A549 (cell line): Measurements from ENCODE around the gene ARHGAP44. TPM values are rescaled to one million over a fixed set of nuclear protein-coding genes. Genes with fewer than 3 reads are reported as not detected.

Experiments
- ATAC-seq, 2 experiments: fragments of 200-7000 bp in 1 of 2; fragments of >200 bp in 1 of 2; cut with Nextera tagmentation in 1 of 2; cut with Tn5 transposase in 1 of 2; 3 replicates each; pipeline versions ENCODE4 v1.8.0 to v1.9.1; 2018 to 2020; ENCODE audit warnings: mild to moderate bottlenecking in 1 of 2, moderate library complexity in 1 of 2
- CTCF ChIA-PET: fragments of 300-600 bp; sonication (Branson Sonifier 250); formaldehyde crosslinking; extraction: SDS; loops from one replicate; lab custom pipeline; 2021; ENCODE audit warnings: antibody characterized with exemption, inconsistent platforms; lab: Yijun Ruan, JAX
- POLR2A ChIA-PET: fragments of 350-600 bp; formaldehyde crosslinking; extraction: SDS; loops from one replicate; lab custom pipeline; 2021; ENCODE audit warnings: antibody characterized with exemption, inconsistent platforms; lab: Yijun Ruan, JAX
- DNase-seq, 2 experiments: peaks; one replicate each; pipeline versions ENCODE4 v3.0.0 to v3.0.0-alpha.2; 2011 to 2016; ENCODE audit warnings: low read depth in 1 of 2, low spot score in 1 of 2
- FAIRE-seq: peaks from 2 replicates; lab custom pipeline; 2011; peaks lifted over from hg19 to GRCh38; lab: Jason Lieb, UNC
- H3K27ac ChIP-seq, 2 experiments: fragments of >200 bp; sonication (Bioruptor Twin); formaldehyde crosslinking; 3 replicates each; pipeline ENCODE4 v1.5.1; 2016 to 2017
- H3K4me1 ChIP-seq: fragments of >200 bp; sonication (Bioruptor Twin); formaldehyde crosslinking; 3 replicates; pipeline ENCODE4 v1.6.1; 2016
- H3K4me2 ChIP-seq: fragments of >200 bp; sonication (Bioruptor Twin); formaldehyde crosslinking; 3 replicates; pipeline ENCODE4 v1.6.1; 2016
- H3K4me3 ChIP-seq: fragments of >200 bp; sonication (Bioruptor Twin); formaldehyde crosslinking; 3 replicates; pipeline ENCODE4 v1.5.1; 2016
- H3K9me3 ChIP-seq: fragments of >200 bp; sonication (Bioruptor Twin); formaldehyde crosslinking; 3 replicates; pipeline ENCODE4 v1.6.1; 2016
- BCL3 ChIP-seq: fragments of >200 bp; sonication (Bioruptor Twin); formaldehyde crosslinking; IDR thresholded peaks from 3 replicates; pipeline ENCODE4 v1.6.1; 2016
- BHLHE40 ChIP-seq: IDR thresholded peaks from 2 replicates; pipeline ENCODE4 v1.6.1; 2012; ENCODE audit warnings: low read depth, low read length, inconsistent platforms
- CBX2 ChIP-seq: fragments of 200-600 bp; sonication (generic); IDR thresholded peaks from 2 replicates; pipeline ENCODE4 v1.6.1; 2016; ENCODE audit warnings: low read depth, mild to moderate bottlenecking, borderline replicate concordance
- CHD2 ChIP-seq: fragments of 150-350 bp; IDR thresholded peaks from 2 replicates; pipeline ENCODE4 v1.6.1; 2014; ENCODE audit warnings: low read length; ENCODE audit not compliant: partially characterized antibody
- CHD4 ChIP-seq: fragments of 200-600 bp; sonication (generic); IDR thresholded peaks from 2 replicates; pipeline ENCODE4 v1.6.1; 2016; ENCODE audit warnings: antibody characterized with exemption, mild to moderate bottlenecking, borderline replicate concordance
- E2F6 ChIP-seq: IDR thresholded peaks from 2 replicates; pipeline ENCODE4 v1.6.1; 2012; ENCODE audit warnings: low read depth, borderline replicate concordance
- EP300 ChIP-seq, 2 experiments: fragments of >200 bp; sonication (Bioruptor Twin); formaldehyde crosslinking; IDR thresholded peaks; 2 replicates in 1 of 2; 3 replicates in 1 of 2; pipeline ENCODE4 v1.6.1; 2016 to 2017
- ESRRA ChIP-seq: fragments of 150-350 bp; IDR thresholded peaks from 2 replicates; pipeline ENCODE4 v1.6.1; 2014; ENCODE audit warnings: mild to moderate bottlenecking, low read length, borderline replicate concordance
- FOSL2 ChIP-seq, 2 experiments: fragments of 450-650 bp in 1 of 2; fragments of >200 bp in 1 of 2; sonication (Bioruptor Twin) in 1 of 2; formaldehyde crosslinking; IDR thresholded peaks; 2 replicates each; pipeline versions ENCODE4 v1.5.0 to v1.6.1; 2016 to 2020; ENCODE audit warnings: mild to moderate bottlenecking in 1 of 2, moderate library complexity in 1 of 2
- HEYL ChIP-seq: fragments of 250-450 bp; sonication (Bioruptor Pico); IDR thresholded peaks from 2 replicates; pipeline ENCODE4 v1.8.0; 2021; ENCODE audit warnings: mild to moderate bottlenecking, moderate library complexity
- HOXA7 ChIP-seq: fragments of 250-450 bp; sonication (Bioruptor Pico); IDR thresholded peaks from 2 replicates; pipeline ENCODE4 v1.5.0; 2020; ENCODE audit warnings: mild to moderate bottlenecking, moderate library complexity
- HOXB13 ChIP-seq: fragments of 250-450 bp; sonication (Bioruptor Pico); IDR thresholded peaks from 2 replicates; pipeline ENCODE4 v1.5.0; 2020; ENCODE audit warnings: low read depth, mild to moderate bottlenecking, moderate library complexity
- HOXB5 ChIP-seq: fragments of 250-450 bp; sonication (Bioruptor Pico); IDR thresholded peaks from 2 replicates; pipeline ENCODE4 v1.5.0; 2020; ENCODE audit warnings: mild to moderate bottlenecking, moderate library complexity
- JUN ChIP-seq, 2 experiments: fragments of >200 bp; sonication (Bioruptor Twin); formaldehyde crosslinking; IDR thresholded peaks; 2 replicates in 1 of 2; 3 replicates in 1 of 2; pipeline ENCODE4 v1.6.1; 2016 to 2017
- KDM1A ChIP-seq: fragments of 200-600 bp; sonication (generic); IDR thresholded peaks from 2 replicates; pipeline ENCODE4 v1.6.1; 2016; ENCODE audit warnings: low read depth, mild to moderate bottlenecking
- MAFK ChIP-seq: fragments of 450-650 bp; IDR thresholded peaks from 2 replicates; pipeline ENCODE4 v1.6.1; 2014; ENCODE audit not compliant: partially characterized antibody
- NFE2L2 ChIP-seq: fragments of 150-350 bp; conservative IDR thresholded peaks from 2 replicates; pipeline ENCODE4 v1.6.1; 2014; ENCODE audit warnings: low read length
- NPAS2 ChIP-seq: fragments of 250-450 bp; sonication (Bioruptor Pico); IDR thresholded peaks from 2 replicates; pipeline ENCODE4 v1.8.0; 2022; ENCODE audit warnings: mild to moderate bottlenecking, moderate library complexity, borderline replicate concordance
- PBX3 ChIP-seq: IDR thresholded peaks from 2 replicates; pipeline ENCODE4 v1.6.1; 2012
- PHF8 ChIP-seq: fragments of 200-600 bp; sonication (generic); IDR thresholded peaks from 2 replicates; pipeline ENCODE4 v1.6.1; 2016; ENCODE audit warnings: low read depth, mild to moderate bottlenecking, antibody characterized with exemption, moderate library complexity, borderline replicate concordance
- POLR2A ChIP-seq: IDR thresholded peaks from 2 replicates; pipeline ENCODE4 v1.6.1; 2012; ENCODE audit warnings: mild to moderate bottlenecking, low read length
- POLR2AphosphoS2 ChIP-seq: conservative IDR thresholded peaks from 2 replicates; pipeline ENCODE4 v1.6.1; 2012; ENCODE audit warnings: low read length, improper control_type of control experiment, inconsistent platforms
- RAD21 ChIP-seq, 2 experiments: fragments of >200 bp in 1 of 2; sonication (Bioruptor Twin) in 1 of 2; formaldehyde crosslinking in 1 of 2; IDR thresholded peaks in 1 of 2; conservative IDR thresholded peaks in 1 of 2; 2 replicates in 1 of 2; 3 replicates in 1 of 2; pipeline ENCODE4 v1.6.1; 2012 to 2018; ENCODE audit warnings: inconsistent platforms in 1 of 2
- RCOR1 ChIP-seq: fragments of 150-350 bp; IDR thresholded peaks from 2 replicates; pipeline ENCODE4 v1.6.1; 2014; ENCODE audit warnings: antibody characterized with exemption, low read length, low read depth
- RNF2 ChIP-seq: fragments of 200-600 bp; sonication (generic); IDR thresholded peaks from 2 replicates; pipeline ENCODE4 v1.6.1; 2016; ENCODE audit warnings: low read depth, mild to moderate bottlenecking, antibody characterized with exemption, moderate library complexity, borderline replicate concordance
- SMC3 ChIP-seq: fragments of >200 bp; sonication (Bioruptor Twin); formaldehyde crosslinking; IDR thresholded peaks from 3 replicates; pipeline ENCODE4 v1.6.1; 2018; ENCODE audit warnings: inconsistent platforms
- TFCP2L1 ChIP-seq: fragments of 250-450 bp; sonication (Bioruptor Pico); IDR thresholded peaks from 2 replicates; pipeline ENCODE4 v1.5.0; 2021; ENCODE audit warnings: mild to moderate bottlenecking
- TP53 ChIP-seq: fragments of 250-450 bp; sonication (Bioruptor Pico); IDR thresholded peaks from 2 replicates; pipeline ENCODE4 v1.5.0; 2021; ENCODE audit warnings: mild to moderate bottlenecking, moderate library complexity
- ZNF302 ChIP-seq: fragments of 250-450 bp; sonication (Bioruptor Pico); IDR thresholded peaks from 2 replicates; pipeline ENCODE4 v1.9.0; 2021; ENCODE audit warnings: inconsistent platforms, mild to moderate bottlenecking, moderate library complexity
- WGBS: methylation state at CpG from one replicate; pipeline ENCODE4 v1.1.6; 2017; ENCODE audit errors: missing lambda C conversion rate; 5-methylcytosine and 5-hydroxymethylcytosine counted together
- polyA plus RNA-seq, 4 experiments: library from polyadenylated mRNA; depleted of rRNA in 3 of 4; stranded (reverse); fragments of >200 nt; fragmentation: RNase III in 1 of 4; extraction: RNeasy Plus Mini Kit Qiagen cat#74134 plus additional on column Dnase treatment in 1 of 4; gene quantifications; 2 replicates in 3 of 4; 3 replicates in 1 of 4; pipeline ENCODE4 v1.2.3, GENCODE V29; 2011 to 2017
- TF ChIP-seq, protein P1 (sequence below): fragments of >200 bp; sonication (Bioruptor Twin); formaldehyde crosslinking; IDR thresholded peaks from 3 replicates; pipeline ENCODE4 v1.5.1; 2016
- TF ChIP-seq, protein P2 (sequence below): fragments of 450-650 bp; IDR thresholded peaks from 2 replicates; pipeline ENCODE4 v1.6.1; 2014; ENCODE audit warnings: antibody characterized with exemption

ARHGAP44 gene
- polyA plus RNA-seq, 2 of the 4 experiments (the other 2 are of a cell fraction), result 4.1 to 4.2 TPM

DNA sequence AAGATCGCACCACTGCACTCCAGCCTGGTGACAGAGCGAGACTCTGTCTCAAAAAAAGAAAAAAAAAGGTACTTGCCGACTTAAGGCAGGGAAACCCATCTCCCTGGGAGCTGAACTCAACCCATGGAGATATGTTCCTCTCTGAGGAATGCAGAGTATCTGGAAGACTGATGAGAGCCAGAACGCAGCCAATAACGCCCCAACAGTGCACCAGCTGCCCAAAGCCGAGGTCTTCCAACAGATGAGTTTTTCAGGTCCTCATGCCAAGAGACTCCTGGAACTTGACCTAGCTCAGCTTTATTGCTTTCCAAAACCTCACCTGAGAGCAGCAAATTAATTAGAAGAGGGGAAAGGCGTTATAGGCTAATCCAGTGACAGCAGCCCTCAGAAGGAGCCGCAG is 219.2 kb downstream of the ARHGAP44 start (continued):
- TF ChIP-seq TFCP2L1 (CRISPR knock-in tag), result no peak
- TF ChIP-seq, protein P1, sequence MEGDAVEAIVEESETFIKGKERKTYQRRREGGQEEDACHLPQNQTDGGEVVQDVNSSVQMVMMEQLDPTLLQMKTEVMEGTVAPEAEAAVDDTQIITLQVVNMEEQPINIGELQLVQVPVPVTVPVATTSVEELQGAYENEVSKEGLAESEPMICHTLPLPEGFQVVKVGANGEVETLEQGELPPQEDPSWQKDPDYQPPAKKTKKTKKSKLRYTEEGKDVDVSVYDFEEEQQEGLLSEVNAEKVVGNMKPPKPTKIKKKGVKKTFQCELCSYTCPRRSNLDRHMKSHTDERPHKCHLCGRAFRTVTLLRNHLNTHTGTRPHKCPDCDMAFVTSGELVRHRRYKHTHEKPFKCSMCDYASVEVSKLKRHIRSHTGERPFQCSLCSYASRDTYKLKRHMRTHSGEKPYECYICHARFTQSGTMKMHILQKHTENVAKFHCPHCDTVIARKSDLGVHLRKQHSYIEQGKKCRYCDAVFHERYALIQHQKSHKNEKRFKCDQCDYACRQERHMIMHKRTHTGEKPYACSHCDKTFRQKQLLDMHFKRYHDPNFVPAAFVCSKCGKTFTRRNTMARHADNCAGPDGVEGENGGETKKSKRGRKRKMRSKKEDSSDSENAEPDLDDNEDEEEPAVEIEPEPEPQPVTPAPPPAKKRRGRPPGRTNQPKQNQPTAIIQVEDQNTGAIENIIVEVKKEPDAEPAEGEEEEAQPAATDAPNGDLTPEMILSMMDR, result no peak
- no peak for TF ChIP-seq E2F6
- TF ChIP-seq CHD4, result no peak
- no peak for TF ChIP-seq SMC3
- no peak for TF ChIP-seq JUN (IDR thresholded peaks at IDR 0.05)

DNA sequence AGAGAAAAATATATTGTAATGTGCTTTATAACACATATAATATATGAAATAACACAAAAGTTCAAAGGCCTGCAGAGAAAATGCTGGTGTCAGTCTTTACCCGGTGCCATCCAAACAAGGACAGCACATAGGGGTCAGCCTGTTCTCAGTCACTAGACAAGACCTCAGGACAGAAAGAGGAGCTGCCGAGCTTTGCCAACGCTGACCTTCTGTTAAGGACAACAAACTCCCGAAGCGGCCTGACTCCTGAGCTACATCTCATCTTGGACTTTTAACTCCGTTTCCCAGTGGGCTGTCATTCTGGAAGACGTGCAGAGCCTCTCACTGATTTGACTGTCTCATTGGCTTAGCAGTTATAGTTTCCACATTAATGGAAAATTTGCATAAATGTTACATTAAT is 221.7 kb downstream of the ARHGAP44 start:
- Histone ChIP-seq H3K4me2 (no peak overlapping the region), H3K9me3 (no peaks in the 10 kb centered on the region), H3K4me3 (no peak overlapping the region), H3K27ac (no peak overlapping the region), H3K4me1 (peaks cover under 1% of the 10 kb centered on the region; the same call in 1 of the 3 replicates)
- ATAC-seq, result no peak
- POLR2A ChIA-PET, result no interaction called here
- TF ChIP-seq, protein P2, sequence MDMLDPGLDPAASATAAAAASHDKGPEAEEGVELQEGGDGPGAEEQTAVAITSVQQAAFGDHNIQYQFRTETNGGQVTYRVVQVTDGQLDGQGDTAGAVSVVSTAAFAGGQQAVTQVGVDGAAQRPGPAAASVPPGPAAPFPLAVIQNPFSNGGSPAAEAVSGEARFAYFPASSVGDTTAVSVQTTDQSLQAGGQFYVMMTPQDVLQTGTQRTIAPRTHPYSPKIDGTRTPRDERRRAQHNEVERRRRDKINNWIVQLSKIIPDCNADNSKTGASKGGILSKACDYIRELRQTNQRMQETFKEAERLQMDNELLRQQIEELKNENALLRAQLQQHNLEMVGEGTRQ, result no peak
- TF ChIP-seq HOXB13, result no peak
- TF ChIP-seq ZNF302, result no peak
- TF ChIP-seq RCOR1, result no peak
- no peak for TF ChIP-seq PHF8
- no peak for TF ChIP-seq CBX2
- no peak for TF ChIP-seq KDM1A
- TF ChIP-seq BHLHE40, result no peak
- TF ChIP-seq FOSL2 (IDR thresholded peaks at IDR 0.05), result no peak
- TF ChIP-seq FOSL2 (CRISPR knock-in tag; IDR thresholded peaks at IDR 0.05), result no peak
- TF ChIP-seq CHD4, result no peak
- no peak for TF ChIP-seq RNF2
- no peak for TF ChIP-seq JUN (IDR thresholded peaks at IDR 0.05)
- TF ChIP-seq TP53 (CRISPR knock-in tag), result no peak
- no peak for TF ChIP-seq MAFK
- CTCF ChIA-PET, result interaction anchor here (0.6 to 10.0 kb wide), 4 partner anchors 9 to 20 kb away, joined by 3 to 58 read pairs (median 4); no protein-coding TSS in a partner anchor
- WGBS, result 88% methylated on average over 7 of the region's 7 CpGs
- no peak for DNase-seq
- no peak for FAIRE-seq

DNA sequence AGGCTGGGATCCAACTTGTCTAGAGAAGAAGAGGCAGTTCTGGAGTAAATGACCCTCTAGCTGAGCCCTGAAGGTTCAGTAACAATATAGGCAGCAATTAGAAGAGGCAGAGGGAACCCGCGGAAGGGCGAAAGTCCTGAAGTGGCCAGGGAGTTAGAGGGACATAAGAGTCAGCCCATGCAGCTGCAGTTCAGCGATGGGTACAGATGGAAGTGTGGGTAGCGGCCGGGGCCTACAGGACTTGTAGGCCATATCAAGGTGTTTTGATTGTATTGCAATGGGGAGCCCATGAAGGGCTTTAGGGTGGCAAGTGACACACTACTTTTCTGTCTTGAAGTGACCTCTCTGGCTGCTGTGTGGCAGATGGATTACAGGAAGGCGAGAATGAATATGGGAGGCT is 225.5 kb downstream of the ARHGAP44 start:
- TF ChIP-seq NPAS2 (CRISPR knock-in tag) (no peak), CHD2 (no peak), ESRRA (no peak), BCL3 (no peak), RAD21 (conservative IDR thresholded peaks at IDR 0.05 in 1 of 2, IDR thresholded peaks at IDR 0.05 in 1 of 2) (no peak), HEYL (CRISPR knock-in tag) (no peak), NFE2L2 (no peak), POLR2A (no peak), HOXB5 (CRISPR knock-in tag) (no peak), EP300 (IDR thresholded peaks at IDR 0.05) (no peak), SMC3 (no peak), FOSL2 (IDR thresholded peaks at IDR 0.05) (no peak), FOSL2 (CRISPR knock-in tag; IDR thresholded peaks at IDR 0.05) (no peak), HOXA7 (CRISPR knock-in tag) (no peak), JUN (IDR thresholded peaks at IDR 0.05) (no peak), POLR2AphosphoS2 (no peak), PBX3 (no peak)
- TF ChIP-seq, protein P2, result no peak
- Histone ChIP-seq H3K4me2 (no peak overlapping the region), H3K4me1 (peaks cover 13% of the 10 kb centered on the region), H3K27ac (no peak overlapping the region), H3K9me3 (no peaks in the 10 kb centered on the region), H3K4me3 (no peak overlapping the region)
- ATAC-seq, result no peak
- 96% methylated on average over 7 of the region's 7 CpGs for WGBS
- POLR2A ChIA-PET, result no interaction called here
- CTCF ChIA-PET, result interaction anchor here (0.7 to 10.0 kb wide), 5 partner anchors 10 to 16 kb away, joined by 4 to 58 read pairs (median 7); no protein-coding TSS in a partner anchor
- no peak for FAIRE-seq
- DNase-seq, result no peak
